Kidney (tissue), 14 donors: ENCODE measurements around the gene SVOPL. TPM values are rescaled to one million over a fixed set of nuclear protein-coding genes. Genes with fewer than 3 reads are reported as not detected.

Experiments
- DNase-seq, 5 donors: peaks; one replicate each; pipeline ENCODE4 v3.0.0-alpha.2; 2013 to 2020
- FAIRE-seq: peaks from 2 replicates; lab custom pipeline; 2012; peaks lifted over from hg19 to GRCh38; lab: Jason Lieb, UNC
- H3K27ac ChIP-seq, 2 donors: one replicate each; pipeline ENCODE4 v1.7.0; 2013; ENCODE audit warnings: low read depth in 2 of 2, low read length in 2 of 2, inconsistent platforms in 1 of 2
- H3K27me3 ChIP-seq: one replicate; pipeline ENCODE4 v1.7.1; 2013; ENCODE audit warnings: low read length, inconsistent platforms; ENCODE audit not compliant: control insufficient read depth, insufficient read depth
- H3K36me3 ChIP-seq, 3 donors: one replicate each; pipeline versions ENCODE4 v1.7.0 to v1.7.1; 2013; ENCODE audit warnings: low read length in 3 of 3, control low read depth in 1 of 3, inconsistent platforms in 1 of 3; ENCODE audit not compliant: insufficient read depth in 3 of 3, control insufficient read depth in 2 of 3
- H3K4me1 ChIP-seq, 3 donors: one replicate each; pipeline versions ENCODE4 v1.7.0 to v1.7.1; 2013; ENCODE audit warnings: low read length in 3 of 3, inconsistent platforms in 1 of 3, low read depth in 1 of 3; ENCODE audit not compliant: control insufficient read depth in 2 of 3, insufficient read depth in 2 of 3
- H3K4me3 ChIP-seq, 3 donors: one replicate each; pipeline versions ENCODE4 v1.7.0 to v1.8.1; 2013; ENCODE audit warnings: low read length in 3 of 3, control low read depth in 1 of 3, inconsistent platforms in 1 of 3
- H3K9ac ChIP-seq, 3 donors: one replicate each; pipeline versions ENCODE4 v1.7.0 to v1.7.1; 2013; ENCODE audit warnings: low read length in 3 of 3, control low read depth in 1 of 3, inconsistent platforms in 1 of 3
- H3K9me3 ChIP-seq, 3 donors: one replicate each; pipeline versions ENCODE4 v1.7.0 to v1.7.1; 2013; ENCODE audit warnings: low read length in 3 of 3, control low read depth in 1 of 3, inconsistent platforms in 1 of 3; ENCODE audit not compliant: control insufficient read depth in 2 of 3, insufficient read depth in 1 of 3
- CTCF ChIP-seq: IDR thresholded peaks from 3 replicates; pipeline ENCODE4 v1.5.1; 2012; ENCODE audit warnings: mild to moderate bottlenecking, moderate library complexity, borderline replicate concordance; ENCODE audit not compliant: insufficient read depth; ENCODE audit errors: extremely low read depth
- intact Hi-C: fragments of 100-400 bp; cut with DNase I; formaldehyde crosslinking; loops from one replicate; pipeline ENCODE4 v1.11.1; 2022
- polyA plus RNA-seq: library from polyadenylated mRNA; stranded (reverse); fragments of 350-450 nt; fragmentation: Illumina TruSeq; extraction: RNeasy Lipid Tissue Mini Kit (QIAGEN cat#74804); gene quantifications from one replicate; pipeline ENCODE4 v1.2.3, GENCODE V29; 2014; ENCODE audit warnings: low read depth, low replicate concordance; ENCODE audit not compliant: insufficient read depth
- total RNA-seq: library from RNA; stranded (reverse); fragmentation: NEBNext Ultra II Directional; extraction: Animal tissue kit (Norgen Biotek cat#: 25700); gene quantifications from one replicate; pipeline ENCODE4 v1.2.1, GENCODE V29; 2021
- donor health status: control.
- donor health status: control.
- donor health status: control.
- donor health status: control.
- donor health status: control.
- donor health status: DM: yes; HTN: yes; CAD: no.
- donor health status: Normal renal cell carcinoma (clear cell type).

The SVOPL gene
- total and polyA plus RNA-seq, 2 donors from 2014 or later: 2.4 to 5.1 TPM

GRCh38 chr7:138618506-138618905 lies 82.7 kb downstream of the SVOPL start:
- Histone ChIP-seq H3K4me3 (no peak overlapping the region), H3K27ac (no peak overlapping the region), H3K9ac (no peak overlapping the region), H3K27me3 (no peaks in the 10 kb centered on the region), H3K4me1 (no peaks in the 10 kb centered on the region), H3K36me3 (no peaks in the 10 kb centered on the region), H3K9me3 (no peaks in the 10 kb centered on the region)
- intact Hi-C loops: no loop called here
- FAIRE-seq (no peak), DNase-seq (no peak)
- no peak for TF ChIP-seq CTCF

GRCh38 chr7:138616085-138616484 lies 85.1 kb downstream of the SVOPL start:
- Histone ChIP-seq H3K27ac (no peak overlapping the region), H3K9me3 (no peaks in the 10 kb centered on the region), H3K4me1 (no peaks in the 10 kb centered on the region), H3K27me3 (no peaks in the 10 kb centered on the region), H3K36me3 (no peaks in the 10 kb centered on the region), H3K9ac (no peak overlapping the region), H3K4me3 (no peak overlapping the region)
- intact Hi-C loops: no loop called here
- no peak for DNase-seq
- no peak for FAIRE-seq
- no peak for TF ChIP-seq CTCF

- no peak overlapping the region for H3K27ac ChIP-seq
- intact Hi-C loops: no loop called here
- no peak for TF ChIP-seq CTCF
- no peak overlapping the region for H3K9ac ChIP-seq
- no peak overlapping the region for H3K4me3 ChIP-seq
- H3K36me3 ChIP-seq: no peaks in the 10 kb centered on the region
- H3K4me1 ChIP-seq: no peaks in the 10 kb centered on the region
- DNase-seq: no peak
- no peak for FAIRE-seq
- H3K9me3 ChIP-seq: no peaks in the 10 kb centered on the region
- H3K27me3 ChIP-seq: no peaks in the 10 kb centered on the region
These were observed 87.5 kb downstream of the SVOPL start for GRCh38 chr7:138613630-138614029.

- Histone ChIP-seq H3K36me3 (no peaks in the 10 kb centered on the region), H3K4me3 (no peak overlapping the region), H3K9me3 (no peaks in the 10 kb centered on the region), H3K9ac (no peak overlapping the region), H3K4me1 (no peaks in the 10 kb centered on the region), H3K27me3 (no peaks in the 10 kb centered on the region), H3K27ac (no peak overlapping the region)
- FAIRE-seq: no peak
- intact Hi-C loops: no loop called here
- TF ChIP-seq CTCF: no peak
- no peak for DNase-seq
These were observed 90.4 kb downstream of the SVOPL start for GRCh38 chr7:138610671-138611170.
